Measurements from ENCODE around the gene DHRS9. TPM values are rescaled to one million over a fixed set of nuclear protein-coding genes. Genes with fewer than 3 reads are reported as not detected.

Gene DHRS9
- total and polyA plus RNA-seq, 3 donors from 2014 or later, result 2.3 to 16.5 (median 2.4) TPM

- WGBS, 2 donors, result 64 to 78% methylated on average over 2 to 3 of the region's 3 CpGs
- Histone ChIP-seq H3K36me3 (ENCODE audit: low read depth, missing control alignments) (no peaks in the 10 kb centered on the region), H3K4me1 (no peaks in the 10 kb centered on the region), H3K27me3 (no peaks in the 10 kb centered on the region), H3K27ac (no peak overlapping the region), H3K9me3 (no peaks in the 10 kb centered on the region), H3K4me3 (no peak overlapping the region)
- intact Hi-C loops (cut with DNase I; ENCODE audit: low total_unique reads), result no loop called here
- peak; percentile 23 for DNase-seq
- TF ChIP-seq CTCF (IDR thresholded peaks at IDR 0.05), result no peak
- TF ChIP-seq POLR2A (IDR thresholded peaks at IDR 0.05), result no peak
Observed at GRCh38 chr2:169136885-169137534, 67.6 kb downstream of the DHRS9 start.

- Histone ChIP-seq H3K36me3 (ENCODE audit: low read depth, missing control alignments) (no peaks in the 10 kb centered on the region), H3K9me3 (no peaks in the 10 kb centered on the region), H3K4me3 (no peak overlapping the region), H3K4me1 (no peaks in the 10 kb centered on the region), H3K27ac (no peak overlapping the region), H3K27me3 (no peaks in the 10 kb centered on the region)
- DNase-seq, result no peak
- intact Hi-C loops (cut with DNase I; ENCODE audit: low total_unique reads), result no loop called here
- TF ChIP-seq CTCF (IDR thresholded peaks at IDR 0.05), result no peak
- no peak for TF ChIP-seq POLR2A (IDR thresholded peaks at IDR 0.05)
- WGBS, 2 donors, result 71 to 82% methylated on average over 2 of the region's 2 CpGs
Observed at GRCh38 chr2:169137924-169138323, 68.6 kb downstream of the DHRS9 start.

- no peaks in the 10 kb centered on the region for H3K27me3 ChIP-seq
- H3K4me3 ChIP-seq, result no peak overlapping the region
- 71 to 80% methylated on average over 7 of the region's 7 CpGs for WGBS, 2 donors
- no peaks in the 10 kb centered on the region for H3K9me3 ChIP-seq
- intact Hi-C loops (cut with DNase I; ENCODE audit: low total_unique reads), result no loop called here
- no peak overlapping the region for H3K27ac ChIP-seq
- TF ChIP-seq POLR2A (IDR thresholded peaks at IDR 0.05) (no peak), CTCF (IDR thresholded peaks at IDR 0.05) (no peak)
- H3K4me1 ChIP-seq, result no peaks in the 10 kb centered on the region
- no peaks in the 10 kb centered on the region for H3K36me3 ChIP-seq (ENCODE audit: low read depth, missing control alignments)
- no peak for DNase-seq
Observed at GRCh38 chr2:169139145-169139544, 69.8 kb downstream of the DHRS9 start.

GRCh38 chr2:169139993-169140767, 70.8 kb downstream of the DHRS9 start:
- no peaks in the 10 kb centered on the region for H3K36me3 ChIP-seq (ENCODE audit: low read depth, missing control alignments)
- no peak for DNase-seq
- intact Hi-C loops (cut with DNase I; ENCODE audit: low total_unique reads), result no loop called here
- no peaks in the 10 kb centered on the region for H3K9me3 ChIP-seq
- WGBS, 2 donors, result 64 to 70% methylated on average over 8 of the region's 8 CpGs
- H3K27me3 ChIP-seq, result no peaks in the 10 kb centered on the region
- TF ChIP-seq POLR2A (IDR thresholded peaks at IDR 0.05), result no peak
- TF ChIP-seq CTCF (IDR thresholded peaks at IDR 0.05), result no peak
- H3K27ac ChIP-seq, result no peak overlapping the region
- no peak overlapping the region for H3K4me3 ChIP-seq
- no peaks in the 10 kb centered on the region for H3K4me1 ChIP-seq

Measured in testis (tissue), 3 donors.